ENCODE measurements around the gene PCNX4.

PCNX4 gene

DNA sequence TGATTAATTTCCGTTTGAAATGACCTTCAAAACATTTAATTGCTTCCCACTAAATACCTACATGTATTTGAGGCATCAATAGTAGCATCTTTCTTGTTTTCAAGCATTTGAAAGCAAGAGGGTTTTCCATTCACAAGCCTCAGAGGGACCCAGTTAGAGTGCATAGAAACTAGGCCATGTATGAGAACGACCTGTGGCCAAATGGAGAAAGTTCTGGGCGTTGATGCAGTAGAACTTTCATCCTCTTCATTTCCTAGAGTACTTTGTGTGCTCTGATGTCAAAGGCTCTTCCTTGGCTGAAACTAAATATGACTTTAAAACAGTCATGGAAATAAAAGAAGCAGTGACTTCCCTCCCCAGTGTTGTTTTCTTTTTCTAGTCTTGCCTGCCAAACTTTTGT, 74.4 kb downstream of the PCNX4 start:
- Histone ChIP-seq H3K4ac (ENCODE audit: low read length) (no peak overlapping the region), H4K8ac (ENCODE audit: low read depth, low read length) (no peak overlapping the region), H3K9ac (ENCODE audit: low read depth, low read length, poor library complexity) (no peak overlapping the region), H2BK5ac (ENCODE audit: low read length) (no peak overlapping the region), H2BK120ac (ENCODE audit: low read depth, low read length) (no peak overlapping the region), H2BK15ac (ENCODE audit: low read length) (no peak overlapping the region), H3K36me3 (replicated peaks in 1 of 2; ENCODE audit: control insufficient read depth in 2 of 2, insufficient read depth in 2 of 2, low read length in 2 of 2) (peaks cover 0 to 7% of the 10 kb centered on the region in 2 donors), H2AFZ (ENCODE audit: low read length) (peak overlapping the region; percentile 93), H3K4me3 (ENCODE audit: low read length in 2 of 2) (no peak overlapping the region), H3K27ac (replicated peaks; ENCODE audit: low read length) (no peak overlapping the region), H3K4me2 (ENCODE audit: insufficient read depth, low read length, poor library complexity, severe bottlenecking) (no peak overlapping the region), H3K18ac (ENCODE audit: low read length) (no peak overlapping the region), H2AK5ac (ENCODE audit: low read depth, low read length) (no peak overlapping the region), H3K14ac (ENCODE audit: low read length) (no peak overlapping the region), H4K91ac (ENCODE audit: low read depth, low read length, poor library complexity) (no peak overlapping the region), H2BK12ac (ENCODE audit: low read length) (no peak overlapping the region), H3K79me1 (ENCODE audit: low read depth, low read length) (no peaks in the 10 kb centered on the region), H3K23ac (ENCODE audit: low read depth, low read length, poor library complexity) (no peak overlapping the region), H3K9me3 (replicated peaks in 1 of 2; ENCODE audit: control insufficient read depth in 2 of 2, insufficient read depth in 1 of 2, low read depth in 1 of 2, low read length in 2 of 2) (no peaks in the 10 kb centered on the region), H3K27me3 (ENCODE audit: control insufficient read depth in 3 of 3, insufficient read depth in 3 of 3, low read depth in 1 of 3, low read length in 3 of 3) (peaks cover 0 to 24% (median 0%) of the 10 kb centered on the region in 3 experiments), H3K4me1 (ENCODE audit: control insufficient read depth in 2 of 2, insufficient read depth in 1 of 2, low read depth in 1 of 2, low read length in 2 of 2) (peaks cover 2% of the 10 kb centered on the region in 2 donors)
- WGBS, 2 donors (ENCODE audit: extremely low coverage in 2 of 2, insufficient read length in 2 of 2, insufficient replicate concordance in 1 of 2) = no CpG with 5 or more reads among the region's 3 CpGs
- no peak for DNase-seq (ENCODE audit: low spot score)

GRCh38 chr14:60169722-60170121, 78.0 kb downstream of the PCNX4 start:
- no peak overlapping the region for H3K4me3 ChIP-seq (ENCODE audit: low read length in 2 of 2)
- H2AFZ ChIP-seq (ENCODE audit: low read length) = no peak overlapping the region
- peaks cover 0 to 27% (median 0%) of the 10 kb centered on the region in 3 experiments for H3K27me3 ChIP-seq (ENCODE audit: control insufficient read depth in 3 of 3, insufficient read depth in 3 of 3, low read depth in 1 of 3, low read length in 3 of 3)
- H2BK120ac ChIP-seq (ENCODE audit: low read depth, low read length) = no peak overlapping the region
- no peak for DNase-seq (ENCODE audit: low spot score)
- H3K14ac ChIP-seq (ENCODE audit: low read length) = no peak overlapping the region
- H2BK5ac ChIP-seq (ENCODE audit: low read length) = no peak overlapping the region
- H4K8ac ChIP-seq (ENCODE audit: low read depth, low read length) = no peak overlapping the region
- H4K91ac ChIP-seq (ENCODE audit: low read depth, low read length, poor library complexity) = no peak overlapping the region
- no peak overlapping the region for H3K23ac ChIP-seq (ENCODE audit: low read depth, low read length, poor library complexity)
- H3K27ac ChIP-seq (replicated peaks; ENCODE audit: low read length) = no peak overlapping the region
- no peak overlapping the region for H3K4ac ChIP-seq (ENCODE audit: low read length)
- no peak overlapping the region for H2AK5ac ChIP-seq (ENCODE audit: low read depth, low read length)
- WGBS, 2 donors (ENCODE audit: extremely low coverage in 2 of 2, insufficient read length in 2 of 2, insufficient replicate concordance in 1 of 2) = no CpG with 5 or more reads among the region's 3 CpGs
- H2BK12ac ChIP-seq (ENCODE audit: low read length) = no peak overlapping the region
- no peak overlapping the region for H3K9ac ChIP-seq (ENCODE audit: low read depth, low read length, poor library complexity)
- H2BK15ac ChIP-seq (ENCODE audit: low read length) = no peak overlapping the region
- H3K4me2 ChIP-seq (ENCODE audit: insufficient read depth, low read length, poor library complexity, severe bottlenecking) = no peak overlapping the region
- H3K9me3 ChIP-seq (replicated peaks in 1 of 2; ENCODE audit: control insufficient read depth in 2 of 2, insufficient read depth in 1 of 2, low read depth in 1 of 2, low read length in 2 of 2) = peaks cover 0 to 5% of the 10 kb centered on the region in 2 donors
- H3K79me1 ChIP-seq (ENCODE audit: low read depth, low read length) = no peaks in the 10 kb centered on the region
- H3K4me1 ChIP-seq (ENCODE audit: control insufficient read depth in 2 of 2, insufficient read depth in 1 of 2, low read depth in 1 of 2, low read length in 2 of 2) = peaks cover 0 to 2% of the 10 kb centered on the region in 2 donors
- H3K36me3 ChIP-seq (replicated peaks in 1 of 2; ENCODE audit: control insufficient read depth in 2 of 2, insufficient read depth in 2 of 2, low read length in 2 of 2) = no peaks in the 10 kb centered on the region
- no peak overlapping the region for H3K18ac ChIP-seq (ENCODE audit: low read length)

DNA sequence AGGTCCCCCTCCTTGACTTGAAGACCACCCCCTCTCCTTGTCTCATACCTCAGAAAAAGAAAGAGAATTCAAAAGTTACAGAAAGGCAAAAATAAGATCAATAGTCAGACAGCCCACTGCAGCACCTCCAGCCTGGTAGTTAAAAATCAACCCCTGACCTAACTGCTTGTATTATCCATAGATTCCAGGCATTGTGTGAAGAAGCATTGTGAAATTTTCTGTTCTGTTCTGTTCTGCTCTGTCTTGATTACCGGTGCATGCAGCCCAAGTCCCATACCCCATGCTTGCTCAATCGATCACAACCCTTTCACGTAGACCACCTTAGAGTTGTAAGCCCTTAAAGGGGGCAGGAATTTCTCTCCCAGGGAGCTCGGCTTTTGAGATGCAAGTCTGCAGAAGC, 79.2 kb downstream of the PCNX4 start:
- H3K36me3 ChIP-seq (replicated peaks in 1 of 2; ENCODE audit: control insufficient read depth in 2 of 2, insufficient read depth in 2 of 2, low read length in 2 of 2) = no peaks in the 10 kb centered on the region
- no peak overlapping the region for H4K91ac ChIP-seq (ENCODE audit: low read depth, low read length, poor library complexity)
- no peaks in the 10 kb centered on the region for H3K4me1 ChIP-seq (ENCODE audit: control insufficient read depth in 2 of 2, insufficient read depth in 1 of 2, low read depth in 1 of 2, low read length in 2 of 2)
- H3K18ac ChIP-seq (ENCODE audit: low read length) = no peak overlapping the region
- no peak overlapping the region for H2BK5ac ChIP-seq (ENCODE audit: low read length)
- H3K27me3 ChIP-seq (ENCODE audit: control insufficient read depth in 3 of 3, insufficient read depth in 3 of 3, low read depth in 1 of 3, low read length in 3 of 3) = peaks cover 0 to 27% (median 0%) of the 10 kb centered on the region in 3 experiments
- H3K79me1 ChIP-seq (ENCODE audit: low read depth, low read length) = no peaks in the 10 kb centered on the region
- H3K14ac ChIP-seq (ENCODE audit: low read length) = no peak overlapping the region
- H2BK15ac ChIP-seq (ENCODE audit: low read length) = no peak overlapping the region
- no peak overlapping the region for H2BK120ac ChIP-seq (ENCODE audit: low read depth, low read length)
- H3K9me3 ChIP-seq (replicated peaks in 1 of 2; ENCODE audit: control insufficient read depth in 2 of 2, insufficient read depth in 1 of 2, low read depth in 1 of 2, low read length in 2 of 2) = peaks cover 0 to 5% of the 10 kb centered on the region in 2 donors
- H3K4ac ChIP-seq (ENCODE audit: low read length) = no peak overlapping the region
- no peak for DNase-seq (ENCODE audit: low spot score)
- no peak overlapping the region for H2BK12ac ChIP-seq (ENCODE audit: low read length)
- H3K4me3 ChIP-seq (ENCODE audit: low read length in 2 of 2) = no peak overlapping the region
- no peak overlapping the region for H3K23ac ChIP-seq (ENCODE audit: low read depth, low read length, poor library complexity)
- H2AFZ ChIP-seq (ENCODE audit: low read length) = no peak overlapping the region
- H2AK5ac ChIP-seq (ENCODE audit: low read depth, low read length) = no peak overlapping the region
- H3K9ac ChIP-seq (ENCODE audit: low read depth, low read length, poor library complexity) = no peak overlapping the region
- H4K8ac ChIP-seq (ENCODE audit: low read depth, low read length) = no peak overlapping the region
- H3K27ac ChIP-seq (replicated peaks; ENCODE audit: low read length) = no peak overlapping the region
- WGBS, 2 donors (ENCODE audit: extremely low coverage in 2 of 2, insufficient read length in 2 of 2, insufficient replicate concordance in 1 of 2) = no CpG with 5 or more reads among the region's 4 CpGs
- no peak overlapping the region for H3K4me2 ChIP-seq (ENCODE audit: insufficient read depth, low read length, poor library complexity, severe bottlenecking)

- no CpG with 5 or more reads among the region's 2 CpGs for WGBS, 2 donors (ENCODE audit: extremely low coverage in 2 of 2, insufficient read length in 2 of 2, insufficient replicate concordance in 1 of 2)
Measured at GRCh38 chr14:60171690-60172089, 80.0 kb downstream of the PCNX4 start.

More at GRCh38 chr14:60171690-60172089, 80.0 kb downstream of the PCNX4 start:
- Histone ChIP-seq H3K4me2 (ENCODE audit: insufficient read depth, low read length, poor library complexity, severe bottlenecking) (no peak overlapping the region), H3K9ac (ENCODE audit: low read depth, low read length, poor library complexity) (no peak overlapping the region), H3K27me3 (ENCODE audit: control insufficient read depth in 3 of 3, insufficient read depth in 3 of 3, low read depth in 1 of 3, low read length in 3 of 3) (peaks cover 0 to 22% (median 0%) of the 10 kb centered on the region in 3 experiments), H3K36me3 (replicated peaks in 1 of 2; ENCODE audit: control insufficient read depth in 2 of 2, insufficient read depth in 2 of 2, low read length in 2 of 2) (no peaks in the 10 kb centered on the region), H3K4me3 (ENCODE audit: low read length in 2 of 2) (no peak overlapping the region), H2BK12ac (ENCODE audit: low read length) (no peak overlapping the region), H3K79me1 (ENCODE audit: low read depth, low read length) (no peaks in the 10 kb centered on the region), H2BK120ac (ENCODE audit: low read depth, low read length) (no peak overlapping the region), H3K27ac (replicated peaks; ENCODE audit: low read length) (no peak overlapping the region), H3K4ac (ENCODE audit: low read length) (no peak overlapping the region), H4K8ac (ENCODE audit: low read depth, low read length) (no peak overlapping the region), H2AK5ac (ENCODE audit: low read depth, low read length) (no peak overlapping the region), H3K14ac (ENCODE audit: low read length) (no peak overlapping the region), H2AFZ (ENCODE audit: low read length) (no peak overlapping the region), H3K9me3 (replicated peaks in 1 of 2; ENCODE audit: control insufficient read depth in 2 of 2, insufficient read depth in 1 of 2, low read depth in 1 of 2, low read length in 2 of 2) (peaks cover 0 to 5% of the 10 kb centered on the region in 2 donors), H3K23ac (ENCODE audit: low read depth, low read length, poor library complexity) (no peak overlapping the region), H4K91ac (ENCODE audit: low read depth, low read length, poor library complexity) (no peak overlapping the region), H2BK5ac (ENCODE audit: low read length) (no peak overlapping the region), H3K4me1 (ENCODE audit: control insufficient read depth in 2 of 2, insufficient read depth in 1 of 2, low read depth in 1 of 2, low read length in 2 of 2) (no peaks in the 10 kb centered on the region), H3K18ac (ENCODE audit: low read length) (no peak overlapping the region), H2BK15ac (ENCODE audit: low read length) (no peak overlapping the region)
- DNase-seq (ENCODE audit: low spot score) = no peak

Measured in neuronal stem cell (in vitro differentiated cells).